Cardiac fibroblast (primary cell): ENCODE data around the gene MASP2.

Source experiments
- DNase-seq, 2 donors: peaks; one replicate each; pipeline versions ENCODE4 v3.0.0 to v3.0.0-alpha.2; 2010; ENCODE audit warnings: low read depth in 2 of 2
- H3K4me3 ChIP-seq, 2 donors: replicated peaks in 1 of 2; 1 replicate in 1 of 2; 2 replicates in 1 of 2; pipeline ENCODE4 v1.5.1; 2011; ENCODE audit warnings: low read depth in 2 of 2, low read length in 2 of 2, mild to moderate bottlenecking in 2 of 2, moderate library complexity in 1 of 2
- TF ChIP-seq, protein P1 (sequence below): IDR thresholded peaks from one replicate; pipeline ENCODE4 v1.5.1; 2011; ENCODE audit warnings: low read depth, mild to moderate bottlenecking, low read length, inconsistent platforms

MASP2 gene

DNA sequence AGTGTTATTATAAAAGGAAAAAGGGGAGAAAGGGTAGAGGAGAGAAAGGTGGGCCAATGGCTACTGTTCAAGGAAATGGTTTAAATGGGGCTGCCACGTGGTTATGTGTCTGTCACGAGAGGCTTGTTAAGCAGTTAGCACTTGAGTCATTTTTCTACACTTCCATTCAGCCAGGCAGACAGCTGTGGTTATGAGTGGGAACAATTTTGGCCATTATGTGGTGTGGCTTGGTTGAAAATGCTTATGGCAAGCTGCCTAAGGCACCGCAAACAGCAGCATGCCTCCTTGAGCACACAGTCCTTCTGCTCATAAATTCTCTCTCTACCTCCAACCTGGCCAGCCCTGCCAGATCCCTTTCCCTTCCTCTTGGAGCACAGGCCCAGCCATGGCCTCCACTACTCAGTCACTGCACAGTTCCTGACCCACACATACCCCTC is 15.9 kb upstream of the MASP2 start:
- no peak overlapping the region for H3K4me3 ChIP-seq
- TF ChIP-seq, protein P1, sequence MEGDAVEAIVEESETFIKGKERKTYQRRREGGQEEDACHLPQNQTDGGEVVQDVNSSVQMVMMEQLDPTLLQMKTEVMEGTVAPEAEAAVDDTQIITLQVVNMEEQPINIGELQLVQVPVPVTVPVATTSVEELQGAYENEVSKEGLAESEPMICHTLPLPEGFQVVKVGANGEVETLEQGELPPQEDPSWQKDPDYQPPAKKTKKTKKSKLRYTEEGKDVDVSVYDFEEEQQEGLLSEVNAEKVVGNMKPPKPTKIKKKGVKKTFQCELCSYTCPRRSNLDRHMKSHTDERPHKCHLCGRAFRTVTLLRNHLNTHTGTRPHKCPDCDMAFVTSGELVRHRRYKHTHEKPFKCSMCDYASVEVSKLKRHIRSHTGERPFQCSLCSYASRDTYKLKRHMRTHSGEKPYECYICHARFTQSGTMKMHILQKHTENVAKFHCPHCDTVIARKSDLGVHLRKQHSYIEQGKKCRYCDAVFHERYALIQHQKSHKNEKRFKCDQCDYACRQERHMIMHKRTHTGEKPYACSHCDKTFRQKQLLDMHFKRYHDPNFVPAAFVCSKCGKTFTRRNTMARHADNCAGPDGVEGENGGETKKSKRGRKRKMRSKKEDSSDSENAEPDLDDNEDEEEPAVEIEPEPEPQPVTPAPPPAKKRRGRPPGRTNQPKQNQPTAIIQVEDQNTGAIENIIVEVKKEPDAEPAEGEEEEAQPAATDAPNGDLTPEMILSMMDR: no peak
- DNase-seq: peak in 1 of 2 donors; percentile 27

DNA sequence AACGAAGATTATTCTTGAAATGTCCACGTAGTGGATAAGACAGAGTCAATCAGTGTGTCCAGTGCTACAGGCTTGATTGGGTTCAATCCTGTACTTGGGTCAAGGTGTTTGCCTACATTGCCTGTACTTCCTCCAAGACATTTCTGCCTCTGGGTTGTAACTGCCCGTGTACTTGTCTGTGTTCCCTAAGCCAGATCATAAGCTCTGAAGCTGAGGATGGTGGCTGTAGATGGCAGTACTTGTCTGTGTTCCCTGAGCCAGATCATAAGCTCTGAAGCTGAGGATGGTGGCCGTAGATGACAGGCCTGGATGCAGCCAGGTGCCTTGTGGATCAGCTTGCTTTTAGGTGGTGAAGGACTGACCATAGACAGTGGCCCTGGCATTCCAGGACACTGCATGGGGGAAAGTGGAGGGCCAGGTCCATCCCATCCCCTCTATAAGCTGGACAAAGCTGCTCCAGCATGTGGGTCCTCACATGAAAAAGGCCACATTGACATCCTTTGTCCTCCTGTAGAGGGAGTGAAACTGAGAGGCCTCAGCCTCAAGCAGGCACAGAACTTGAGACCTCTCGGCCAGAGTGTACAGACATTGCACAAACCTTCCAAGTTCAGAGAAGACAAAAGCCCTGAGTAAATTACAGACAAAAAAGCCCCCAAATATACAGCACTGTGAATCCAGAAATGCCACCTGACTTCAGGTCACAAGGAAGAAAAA is 14.8 kb upstream of the MASP2 start:
- DNase-seq: no peak
- TF ChIP-seq, protein P1: no peak

DNA sequence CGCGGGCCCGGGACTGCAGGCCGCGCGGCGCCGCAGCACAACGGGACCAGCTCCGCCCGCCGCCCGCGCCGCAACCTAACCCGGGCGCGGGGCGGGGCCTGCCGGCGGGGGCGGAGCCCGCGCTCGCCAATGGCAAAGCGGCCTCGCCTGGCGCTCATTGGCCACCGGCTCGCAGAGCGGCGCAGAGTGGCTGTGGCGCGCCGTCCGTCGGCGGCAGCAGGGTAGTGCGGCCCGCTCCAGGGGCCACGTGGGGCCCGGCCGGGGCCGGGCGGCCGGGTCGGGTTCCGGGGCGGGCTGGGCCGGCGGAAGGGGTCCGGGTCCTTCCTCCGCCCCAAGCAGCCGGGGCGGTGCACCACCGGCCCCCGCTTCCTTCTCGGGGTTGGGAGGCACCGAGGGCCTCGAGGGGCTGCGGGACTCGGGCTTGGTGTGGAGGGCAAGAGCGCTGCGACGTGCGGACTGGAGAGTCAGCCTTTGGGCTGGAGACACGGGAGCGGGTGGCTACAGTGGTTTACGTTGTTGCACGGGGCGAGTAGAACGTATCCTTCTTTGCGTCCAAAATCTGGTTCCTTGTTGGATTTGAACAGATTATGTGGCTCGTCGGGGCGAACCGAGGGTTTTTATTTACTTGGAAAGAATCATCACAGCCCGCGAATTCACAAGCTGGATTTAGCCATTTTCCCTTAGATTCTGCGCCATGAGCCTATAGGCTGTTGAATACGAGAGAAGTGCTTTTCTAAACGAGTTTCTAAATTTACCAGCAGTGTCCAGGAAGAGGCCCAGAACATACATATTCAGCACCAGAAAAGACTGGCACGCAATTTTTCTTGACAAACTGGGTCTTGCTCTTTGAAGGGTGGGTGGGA is 13.2 kb upstream of the MASP2 start, which contains the start of gene SRM:
Gene SRM, minus strand, starts transcription at position 51 of the 863 bp plus-strand sequence. CDS start 75 bp downstream, outside the sequence.
- peak; percentile 80 to 92 for DNase-seq
- TF ChIP-seq, protein P1: peak; percentile 2
- H3K4me3 ChIP-seq: peak within 1 kb of the TSS; percentile 89 to 91

More for the DNA sequence above, 14.8 kb upstream of the MASP2 start:
- H3K4me3 ChIP-seq: no peak overlapping the region

DNA sequence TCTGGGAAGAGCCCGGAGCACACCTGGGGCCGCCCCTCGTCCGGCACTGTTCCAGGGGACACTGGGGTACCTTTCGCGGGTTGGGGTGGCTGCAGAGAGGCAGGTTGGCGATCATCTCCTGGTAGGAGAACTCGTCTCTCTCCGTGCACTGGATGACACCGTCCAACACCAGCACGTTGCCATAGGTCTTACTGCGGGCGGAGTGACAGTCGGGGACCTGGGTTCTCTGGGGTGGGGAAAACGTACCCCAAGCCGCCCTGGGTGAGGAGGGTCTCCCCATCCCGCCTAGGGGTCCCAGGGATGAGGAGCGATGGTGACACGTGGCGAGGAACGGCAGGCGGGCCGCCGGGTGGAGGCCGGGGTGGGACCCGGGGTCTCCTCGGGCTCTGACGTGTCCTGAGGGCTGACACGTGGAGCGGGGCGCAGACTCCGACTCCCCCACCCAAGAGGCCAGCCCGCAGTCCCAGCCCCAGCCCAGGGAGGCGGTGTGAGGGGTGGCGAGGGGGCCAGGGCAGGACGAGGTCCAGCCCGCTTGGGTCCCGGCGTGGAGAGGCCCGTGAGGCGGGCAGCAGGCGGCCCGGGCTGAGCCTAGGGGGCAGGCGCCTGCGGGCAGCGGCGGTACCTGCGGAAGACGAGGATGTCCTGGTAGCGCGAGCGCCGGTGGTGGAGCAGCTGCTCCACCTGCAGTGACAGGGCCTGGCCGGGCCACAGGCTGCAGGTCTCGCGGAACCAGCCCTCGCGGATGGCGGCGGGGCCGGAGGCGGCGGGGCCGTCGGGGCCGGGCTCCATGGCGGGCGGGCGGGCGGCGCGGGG is 12.3 kb upstream of the MASP2 start:
- peak overlapping the region; percentile 89 to 91 for H3K4me3 ChIP-seq
- TF ChIP-seq, protein P1: no peak
- no peak for DNase-seq

DNA sequence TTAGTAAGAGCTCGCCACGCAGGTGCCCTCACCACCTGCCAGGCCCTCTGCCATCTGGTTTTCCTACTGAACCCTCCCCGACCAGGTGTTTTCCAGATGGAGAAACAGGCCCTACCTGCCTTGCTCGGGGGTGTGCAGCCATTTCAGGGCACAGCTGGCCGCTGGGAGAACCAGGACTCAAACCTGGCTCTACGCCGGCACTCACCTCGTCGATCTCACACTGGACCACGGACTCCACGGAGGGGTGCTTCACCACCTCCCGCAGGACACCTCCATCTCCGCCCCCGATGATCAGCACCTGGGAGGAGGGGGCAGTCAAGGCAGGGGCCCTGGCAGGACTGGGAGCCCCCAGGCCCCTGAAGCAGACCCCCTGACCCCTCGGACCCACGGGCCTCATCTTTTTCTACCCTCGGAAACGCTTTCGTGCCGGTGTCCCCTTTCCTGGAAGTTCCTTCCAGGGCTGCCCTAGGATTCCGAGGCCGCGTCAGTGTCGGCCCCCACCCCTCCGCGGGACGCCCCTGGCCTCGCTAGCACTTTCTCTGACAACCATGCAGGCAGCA is 11.6 kb upstream of the MASP2 start:
- no peak for DNase-seq
- TF ChIP-seq, protein P1: no peak
- peak overlapping the region; percentile 89 to 91 for H3K4me3 ChIP-seq

DNA sequence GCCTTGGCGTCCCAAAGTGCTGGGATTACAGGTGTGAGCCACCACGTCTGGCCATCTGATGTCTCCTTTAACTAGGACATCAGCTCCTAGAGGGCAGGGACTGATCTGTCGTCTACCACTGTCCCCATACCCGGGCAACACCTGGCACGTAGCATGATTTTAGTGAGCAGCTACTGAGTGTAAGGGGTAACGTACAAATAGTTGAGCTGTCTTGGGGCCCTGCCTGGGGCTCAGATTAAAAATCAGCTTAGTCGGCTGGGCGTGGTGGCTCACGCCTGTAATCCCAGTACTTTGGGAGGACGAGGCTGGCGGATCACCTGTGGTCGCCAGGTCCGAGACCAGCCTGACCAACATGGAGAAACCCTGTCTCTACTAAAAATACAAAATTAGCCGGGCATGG is 11.0 kb upstream of the MASP2 start:
- TF ChIP-seq, protein P1: no peak
- no peak overlapping the region for H3K4me3 ChIP-seq
- DNase-seq: no peak
